Endothelial cell of umbilical vein (primary cell): Measurements from ENCODE around the gene ZNF446. TPM values are rescaled to one million over a fixed set of nuclear protein-coding genes. Genes with fewer than 3 reads are reported as not detected.

Experiments
- BruUV-seq: library from RNA; stranded (reverse); fragments of 400-500 nt; replicated peaks from 2 replicates; lab custom pipeline; 2021; lab: Mats Ljungman, UMichigan
- CTCF ChIA-PET: fragments of 300-600, 350-600 bp; sonication (Branson Sonifier 250); formaldehyde crosslinking; loops from one replicate; lab custom pipeline; 2021; ENCODE audit warnings: antibody characterized with exemption, inconsistent platforms; lab: Charles Lee
- POLR2A ChIA-PET: fragments of 300-600, 350-600 bp; sonication (Branson Sonifier 250); formaldehyde crosslinking; loops from one replicate; lab custom pipeline; 2021; ENCODE audit warnings: antibody characterized with exemption, inconsistent platforms; lab: Charles Lee
- DNase-seq: peaks from one replicate; pipeline ENCODE4 v3.0.0-alpha.2; 2011; ENCODE audit warnings: low read depth, low spot score
- FAIRE-seq: peaks from 2 replicates; lab custom pipeline; 2011; peaks lifted over from hg19 to GRCh38; lab: Jason Lieb, UNC
- H2AFZ ChIP-seq: 2 replicates; pipeline ENCODE4 v1.6.0; 2012; ENCODE audit warnings: low read depth, low read length, control low read depth, inconsistent platforms
- H3K27ac ChIP-seq: 2 replicates; pipeline ENCODE4 v1.5.1; 2011; ENCODE audit warnings: low read depth, mild to moderate bottlenecking, control low read depth, low read length, moderate library complexity; ENCODE audit not compliant: insufficient read depth
- H3K27me3 ChIP-seq, 2 experiments: 2 replicates each; pipeline versions ENCODE4 v1.6.0 to v1.6.1; 2011; ENCODE audit warnings: low read length in 2 of 2, mixed read lengths in 1 of 2; ENCODE audit not compliant: control insufficient read depth in 2 of 2, insufficient read depth in 2 of 2
- H3K36me3 ChIP-seq, 2 experiments: 2 replicates in 1 of 2; 3 replicates in 1 of 2; pipeline ENCODE4 v1.5.1; 2011; ENCODE audit warnings: low read length in 2 of 2, mild to moderate bottlenecking in 1 of 2, moderate library complexity in 1 of 2; ENCODE audit not compliant: control insufficient read depth in 2 of 2, insufficient read depth in 2 of 2; ENCODE audit errors: extremely low read depth in 1 of 2
- H3K4me1 ChIP-seq: 3 replicates; pipeline ENCODE4 v1.5.1; 2011; ENCODE audit warnings: mild to moderate bottlenecking, low read length; ENCODE audit not compliant: control insufficient read depth, insufficient read depth; ENCODE audit errors: extremely low read depth
- H3K4me2 ChIP-seq: 2 replicates; pipeline ENCODE4 v1.6.1; 2011; ENCODE audit warnings: low read length, control low read depth, mixed read lengths; ENCODE audit not compliant: insufficient read depth
- H3K4me3 ChIP-seq, 3 experiments: fragments of 200-600 bp in 1 of 3; sonication (generic), shearing (Covaris generic) in 1 of 3; replicated peaks in 1 of 3; 2 replicates each; pipeline ENCODE4 v1.5.1; 2011 to 2016; ENCODE audit warnings: control low read depth in 3 of 3, low read length in 3 of 3, mild to moderate bottlenecking in 2 of 3, inconsistent platforms in 1 of 3, low read depth in 1 of 3, moderate library complexity in 1 of 3; ENCODE audit not compliant: insufficient read depth in 1 of 3
- H3K79me2 ChIP-seq: 2 replicates; pipeline ENCODE4 v1.6.0; 2012; ENCODE audit warnings: low read length, inconsistent platforms; ENCODE audit not compliant: control insufficient read depth, insufficient read depth
- H3K9ac ChIP-seq: replicated peaks from 2 replicates; pipeline ENCODE3; 2011; ENCODE audit warnings: low read length, control low read depth; ENCODE audit not compliant: insufficient read depth; ENCODE audit errors: extremely low read depth
- H3K9me1 ChIP-seq: replicated peaks from 3 replicates; pipeline ENCODE4 v1.6.0; 2011; ENCODE audit warnings: mild to moderate bottlenecking, low read length; ENCODE audit not compliant: control insufficient read depth, insufficient read depth; ENCODE audit errors: extremely low read depth
- H3K9me3 ChIP-seq: replicated peaks from 2 replicates; pipeline ENCODE4 v1.5.1; 2012; ENCODE audit warnings: low read length, inconsistent platforms; ENCODE audit not compliant: control insufficient read depth, insufficient read depth
- H4K20me1 ChIP-seq: replicated peaks from 2 replicates; pipeline ENCODE3; 2011; ENCODE audit warnings: mild to moderate bottlenecking, low read length; ENCODE audit not compliant: control insufficient read depth, insufficient read depth; ENCODE audit errors: extremely low read depth
- CTCF ChIP-seq, 2 donors: IDR thresholded peaks; 1 replicate in 1 of 2; 2 replicates in 1 of 2; pipeline ENCODE4 v1.5.1; 2011; ENCODE audit warnings: low read length in 2 of 2, mild to moderate bottlenecking in 2 of 2, moderate library complexity in 2 of 2, control low read depth in 1 of 2, inconsistent platforms in 1 of 2, low read depth in 1 of 2; ENCODE audit not compliant: insufficient read depth in 1 of 2; ENCODE audit errors: extremely low read depth in 1 of 2
- EZH2 ChIP-seq: IDR thresholded peaks from 2 replicates; pipeline ENCODE4 v1.6.1; 2012; ENCODE audit warnings: borderline replicate concordance, low read depth, mild to moderate bottlenecking, moderate library complexity, low read length, inconsistent platforms; ENCODE audit not compliant: severe bottlenecking
- FOS ChIP-seq: IDR thresholded peaks from 2 replicates; pipeline ENCODE4 v1.6.1; 2011; ENCODE audit warnings: mild to moderate bottlenecking, low read length, moderate library complexity, borderline replicate concordance; ENCODE audit not compliant: insufficient read depth
- GATA2 ChIP-seq: IDR thresholded peaks from 2 replicates; pipeline ENCODE4 v1.7.0; 2011; ENCODE audit warnings: low read depth, mild to moderate bottlenecking, moderate library complexity, mixed read lengths, low read length; ENCODE audit not compliant: insufficient read length, insufficient read depth
- JUN ChIP-seq: IDR thresholded peaks from 2 replicates; pipeline ENCODE4 v1.6.1; 2011; ENCODE audit warnings: borderline replicate concordance, low read depth; ENCODE audit not compliant: insufficient read length, insufficient read depth
- MAX ChIP-seq: IDR thresholded peaks from 2 replicates; pipeline ENCODE4 v1.6.1; 2011; ENCODE audit not compliant: insufficient read depth, insufficient read length
- MYC ChIP-seq: IDR thresholded peaks from one replicate; pipeline ENCODE4 v1.6.1; 2011; ENCODE audit warnings: mild to moderate bottlenecking, low read depth, low read length
- POLR2A ChIP-seq: IDR thresholded peaks from 2 replicates; pipeline ENCODE4 v1.6.1; 2012; ENCODE audit warnings: low read depth, mild to moderate bottlenecking, control low read depth, low read length
- POLR2AphosphoS5 ChIP-seq: IDR thresholded peaks from 2 replicates; pipeline ENCODE4 v1.6.1; 2012; ENCODE audit warnings: low read depth, mild to moderate bottlenecking, control low read depth, low read length, moderate library complexity; ENCODE audit not compliant: insufficient read depth
- dilution Hi-C: fragments of 300-500 bp; cut with MboI; formaldehyde crosslinking; loops from one replicate; pipeline ENCODE4 v1.15.0; 2019; ENCODE audit warnings: low sequenced_read_pairs; ENCODE audit not compliant: extremely low pct_ligation_motif_present
- intact Hi-C: fragments of 100-400 bp; cut with micrococcal nuclease; formaldehyde crosslinking; loops from one replicate; pipeline ENCODE4 v1.10.0; 2022
- polyA plus RNA-seq, 4 experiments: library from polyadenylated mRNA; depleted of rRNA in 3 of 4; stranded (reverse) in 3 of 4; unstranded in 1 of 4; fragments of >200 nt; gene quantifications; 2 replicates each; pipeline versions ENCODE4 v1.2.1 to v1.2.3, GENCODE V29; 2011 to 2012; ENCODE audit warnings: missing spikeins in 1 of 4
- total RNA-seq: library from RNA; stranded (reverse); gene quantifications from 2 replicates; pipeline ENCODE4 v1.2.3, GENCODE V29; 2021

ZNF446 gene
- total and polyA plus RNA-seq, 2 donors (not counting 3 experiments of a cell fraction or from before 2014, with no cell fraction given) = 7.0 to 8.3 TPM

GRCh38 chr19:58451358-58452101, 24.6 kb upstream of the ZNF446 start, which contains the start of gene ZNF324B:
ZNF324B (plus strand) TSS chr19:58451622; CDS start chr19:58453702, 2,080 bp downstream.
- Histone ChIP-seq H3K9ac (peak within 1 kb of the TSS; percentile 42), H3K4me1 (peaks cover 3% of the 10 kb centered on the region), H3K4me2 (peak within 1 kb of the TSS; percentile 61), H2AFZ (peak within 1 kb of the TSS; percentile 80), H3K79me2 (no peaks in the 10 kb centered on the region), H3K27me3 (no peaks in the 10 kb centered on the region), H3K9me3 (no peaks in the 10 kb centered on the region), H3K9me1 (no peaks in the 10 kb centered on the region), H3K27ac (peak within 1 kb of the TSS; percentile 18), H3K4me3 (peak within 1 kb of the TSS; percentile 33 to 81 (median 62)), H4K20me1 (no peaks in the 10 kb centered on the region), H3K36me3 (peaks cover 0 to 7% of the 10 kb centered on the region in 2 experiments)
- TF ChIP-seq FOS (no peak), POLR2A (peak; percentile 57), EZH2 (no peak), POLR2AphosphoS5 (peak; percentile 47)
- ChIA-PET POLR2A (no interaction called here), CTCF (interaction anchor here (1.0 to 1.1 kb wide), 2 partner anchors 12 to 68 kb away, joined by 3 to 5 read pairs; partner anchors contain the start of genes ZBTB45 and ZNF132)
- peak; percentile 95 for DNase-seq
- TSS peak; percentile 11 for BruUV-seq
- dilution Hi-C loops (no loop called here), intact Hi-C loops (loop anchor here (1.0 kb wide), 5 partner anchors 11 to 48 kb away; partner anchors contain the start of genes ZNF132, ZNF446 and ZNF584)
- FAIRE-seq = peak; percentile 98

GRCh38 chr19:58453743-58454142, 22.4 kb upstream of the ZNF446 start:
- CTCF ChIA-PET = no interaction called here
- Histone ChIP-seq H3K9ac (no peak overlapping the region), H3K27ac (no peak overlapping the region), H3K4me1 (peaks cover 3% of the 10 kb centered on the region), H3K9me1 (no peaks in the 10 kb centered on the region), H4K20me1 (no peaks in the 10 kb centered on the region), H3K4me2 (no peak overlapping the region), H3K4me3 (no peak overlapping the region), H3K79me2 (no peaks in the 10 kb centered on the region), H3K36me3 (peaks cover 0 to 12% of the 10 kb centered on the region in 2 experiments), H2AFZ (no peak overlapping the region), H3K27me3 (no peaks in the 10 kb centered on the region), H3K9me3 (no peaks in the 10 kb centered on the region)
- TF ChIP-seq POLR2A (no peak), FOS (no peak), CTCF (IDR thresholded peaks at IDR 0.05; ENCODE audit: extremely low read depth in 1 of 2, insufficient read depth in 1 of 2, low read depth in 1 of 2, low read length in 2 of 2) (no peak), EZH2 (no peak), MYC (no peak), GATA2 (no peak), MAX (no peak), JUN (no peak), POLR2AphosphoS5 (no peak)
- DNase-seq = no peak
- dilution Hi-C loops = no loop called here
- FAIRE-seq = no peak
- intact Hi-C loops = no loop called here
- POLR2A ChIA-PET = no interaction called here
- no TSS peak for BruUV-seq
